SK-N-SH (cell line): ENCODE data around the gene ARL13A. TPM values are rescaled to one million over a fixed set of nuclear protein-coding genes. Genes with fewer than 3 reads are reported as not detected.

Experiments used
- CTCF ChIA-PET: fragments of 300-600, 350-600 bp; formaldehyde crosslinking; extraction: SDS; loops from one replicate; lab custom pipeline; 2021; lab: Yijun Ruan, JAX
- POLR2A ChIA-PET: fragments of 350-600 bp; sonication (Branson Sonifier 250); formaldehyde crosslinking; extraction: SDS; loops from one replicate; lab custom pipeline; 2020; ENCODE audit warnings: antibody characterized with exemption, inconsistent platforms; lab: Yijun Ruan, JAX
- DNase-seq: peaks from one replicate; pipeline ENCODE4 v3.0.0; 2012
- H2AFZ ChIP-seq: fragments of 200-600 bp; sonication (generic); 2 replicates; pipeline ENCODE4 v1.8.1; 2016; ENCODE audit warnings: antibody characterized with exemption, mild to moderate bottlenecking, low read depth
- H3F3A ChIP-seq: fragments of 200-600 bp; sonication (generic); replicated peaks from 2 replicates; pipeline ENCODE3; 2016; ENCODE audit warnings: antibody characterized with exemption, mild to moderate bottlenecking; ENCODE audit not compliant: insufficient read depth
- H3K27ac ChIP-seq, 2 experiments: fragments of 200-500 bp in 1 of 2; fragments of 200-600 bp in 1 of 2; sonication (Bioruptor generic) in 1 of 2; sonication (generic), shearing (Covaris generic) in 1 of 2; 2 replicates each; pipeline versions ENCODE4 v1.5.1 to v1.6.1; 2014 to 2016; ENCODE audit warnings: low read depth in 2 of 2, inconsistent platforms in 1 of 2, low read length in 1 of 2, mild to moderate bottlenecking in 1 of 2, mixed read lengths in 1 of 2
- H3K27me3 ChIP-seq: fragments of 200-600 bp; sonication (generic), shearing (Covaris generic); 2 replicates; pipeline ENCODE4 v1.6.1; 2016; ENCODE audit warnings: mixed run types; ENCODE audit not compliant: insufficient read depth
- H3K36me3 ChIP-seq, 2 experiments: fragments of 200-500 bp in 1 of 2; fragments of 200-600 bp in 1 of 2; sonication (Bioruptor generic) in 1 of 2; sonication (generic) in 1 of 2; replicated peaks in 1 of 2; 2 replicates each; pipeline versions ENCODE3 to v1.5.1; 2014 to 2016; ENCODE audit warnings: low read length in 1 of 2, mild to moderate bottlenecking in 1 of 2; ENCODE audit not compliant: insufficient read depth in 2 of 2, control insufficient read depth in 1 of 2
- H3K4me1 ChIP-seq, 2 experiments: fragments of 200-500 bp in 1 of 2; fragments of 200-600 bp in 1 of 2; sonication (Bioruptor generic) in 1 of 2; sonication (generic), shearing (Covaris generic) in 1 of 2; 2 replicates each; pipeline versions ENCODE4 v1.5.1 to v1.6.1; 2014 to 2016; ENCODE audit warnings: low read depth in 1 of 2, low read length in 1 of 2, mixed run types in 1 of 2; ENCODE audit not compliant: insufficient read depth in 2 of 2, control insufficient read depth in 1 of 2
- H3K4me2 ChIP-seq: fragments of 200-600 bp; sonication (generic), shearing (Covaris generic); 2 replicates; pipeline ENCODE4 v1.6.1; 2017; ENCODE audit warnings: mixed run types
- H3K4me3 ChIP-seq, 2 experiments: fragments of 200-500 bp in 1 of 2; fragments of 200-600 bp in 1 of 2; sonication (Bioruptor generic) in 1 of 2; sonication (generic), shearing (Covaris generic) in 1 of 2; 2 replicates each; pipeline versions ENCODE4 v1.5.1 to v1.8.1; 2014 to 2016; ENCODE audit warnings: low read depth in 2 of 2, inconsistent platforms in 1 of 2, low read length in 1 of 2, mild to moderate bottlenecking in 1 of 2, mixed read lengths in 1 of 2, moderate library complexity in 1 of 2
- H3K79me2 ChIP-seq: fragments of 200-600 bp; sonication (generic); 2 replicates; pipeline ENCODE4 v1.8.1; 2017; ENCODE audit warnings: mild to moderate bottlenecking; ENCODE audit not compliant: insufficient read depth
- H3K9ac ChIP-seq: fragments of 200-600 bp; sonication (generic); 2 replicates; pipeline ENCODE4 v1.6.1; 2017; ENCODE audit warnings: mixed run types
- H3K9me2 ChIP-seq: fragments of 200-600 bp; sonication (generic); 2 replicates; pipeline ENCODE4 v1.6.1; 2017; ENCODE audit warnings: mixed run types
- H3K9me3 ChIP-seq: fragments of 200-600 bp; sonication (generic); 2 replicates; pipeline ENCODE4 v1.6.1; 2017; ENCODE audit warnings: mixed run types, mild to moderate bottlenecking, moderate library complexity
- H4K20me1 ChIP-seq: fragments of 200-600 bp; sonication (generic); 2 replicates; pipeline ENCODE4 v1.6.1; 2017; ENCODE audit warnings: mild to moderate bottlenecking, mixed run types; ENCODE audit not compliant: insufficient read depth
- CHD2 ChIP-seq: fragments of 150-350 bp; IDR thresholded peaks from 2 replicates; pipeline ENCODE4 v1.6.1; 2018; ENCODE audit warnings: low read length; ENCODE audit not compliant: partially characterized antibody
- CTCF ChIP-seq: fragments of 200-600 bp; sonication (generic); IDR thresholded peaks from 2 replicates; pipeline ENCODE4 v1.6.1; 2017; ENCODE audit warnings: antibody characterized with exemption, mild to moderate bottlenecking, moderate library complexity
- EZH2phosphoT487 ChIP-seq: fragments of 200-600 bp; sonication (generic); IDR thresholded peaks from 2 replicates; pipeline ENCODE4 v1.6.1; 2017; ENCODE audit warnings: low read depth, mixed run types, mild to moderate bottlenecking, antibody characterized with exemption, moderate library complexity, borderline replicate concordance
- FOSL2 ChIP-seq: IDR thresholded peaks from 2 replicates; pipeline ENCODE4 v1.4.0; 2012; ENCODE audit warnings: low read depth, mild to moderate bottlenecking, moderate library complexity, borderline replicate concordance
- FOXJ3 ChIP-seq: sonication (generic); formaldehyde crosslinking; IDR thresholded peaks from 2 replicates; pipeline ENCODE4 v1.5.1; 2020; ENCODE audit warnings: mild to moderate bottlenecking, missing genetic modification reagents
- GATA2 ChIP-seq: sonication (generic); formaldehyde crosslinking; IDR thresholded peaks from 2 replicates; pipeline ENCODE4 v1.5.0; 2020; ENCODE audit warnings: mild to moderate bottlenecking, missing genetic modification reagents
- MXI1 ChIP-seq: IDR thresholded peaks from 2 replicates; pipeline ENCODE4 v1.6.1; 2012; ENCODE audit warnings: mild to moderate bottlenecking, low read depth, low read length, improper control_type of control experiment
- RAD21 ChIP-seq: IDR thresholded peaks from 2 replicates; pipeline ENCODE4 v1.6.1; 2012; ENCODE audit warnings: mild to moderate bottlenecking, low read length
- RFX5 ChIP-seq: IDR thresholded peaks from 2 replicates; pipeline ENCODE4 v1.6.1; 2012; ENCODE audit warnings: mild to moderate bottlenecking, improper control_type of control experiment, low read length
- RXRA ChIP-seq: IDR thresholded peaks from 2 replicates; pipeline ENCODE4 v1.4.0; 2012; ENCODE audit warnings: low read depth, mild to moderate bottlenecking, borderline replicate concordance
- SIN3A ChIP-seq: IDR thresholded peaks from 2 replicates; pipeline ENCODE4 v1.6.1; 2012; ENCODE audit warnings: low read depth, mild to moderate bottlenecking, low read length, moderate library complexity, borderline replicate concordance
- TAF1 ChIP-seq: IDR thresholded peaks from 2 replicates; pipeline ENCODE4 v1.6.1; 2012; ENCODE audit warnings: low read depth, mild to moderate bottlenecking, low read length, moderate library complexity, borderline replicate concordance
- TCF12 ChIP-seq: IDR thresholded peaks from 2 replicates; pipeline ENCODE4 v1.4.0; 2012
- YY1 ChIP-seq: IDR thresholded peaks from 2 replicates; pipeline ENCODE4 v1.4.0; 2012; ENCODE audit warnings: low read depth, mild to moderate bottlenecking
- WGBS: methylation state at CpG from one replicate; pipeline ENCODE4 v1.1.6; 2017; ENCODE audit warnings: low lambda C conversion rate; 5-methylcytosine and 5-hydroxymethylcytosine counted together
- polyA plus RNA-seq, 3 experiments: library from polyadenylated mRNA; depleted of rRNA; stranded (reverse); fragments of >200 nt; gene quantifications; 2 replicates each; pipeline ENCODE4 v1.2.3, GENCODE V29; 2012
- TF ChIP-seq, protein P1 (sequence below): IDR thresholded peaks from 2 replicates; pipeline ENCODE4 v1.4.0; 2012; ENCODE audit warnings: low read depth, borderline replicate concordance

The ARL13A gene
- polyA plus RNA-seq, 1 of the 3 experiments (the other 2 are of a cell fraction), result not detected

- no peaks in the 10 kb centered on the region for H3K27me3 ChIP-seq
- no peak for DNase-seq
- CTCF ChIA-PET, result no interaction called here
- H2AFZ ChIP-seq, result no peak overlapping the region
- TF ChIP-seq RXRA (no peak), CHD2 (no peak), FOSL2 (peak; percentile 25; the same call in 1 of the 2 replicates)
- TF ChIP-seq, protein P1, sequence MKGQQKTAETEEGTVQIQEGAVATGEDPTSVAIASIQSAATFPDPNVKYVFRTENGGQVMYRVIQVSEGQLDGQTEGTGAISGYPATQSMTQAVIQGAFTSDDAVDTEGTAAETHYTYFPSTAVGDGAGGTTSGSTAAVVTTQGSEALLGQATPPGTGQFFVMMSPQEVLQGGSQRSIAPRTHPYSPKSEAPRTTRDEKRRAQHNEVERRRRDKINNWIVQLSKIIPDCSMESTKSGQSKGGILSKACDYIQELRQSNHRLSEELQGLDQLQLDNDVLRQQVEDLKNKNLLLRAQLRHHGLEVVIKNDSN, result no peak
- H3K4me3 ChIP-seq, result no peak overlapping the region
- peak overlapping the region in 1 of 2 experiments; percentile 56; a peak in 2 of 4 replicates for H3K27ac ChIP-seq
- no peaks in the 10 kb centered on the region for H3K79me2 ChIP-seq
- no peaks in the 10 kb centered on the region for H3F3A ChIP-seq
- H3K4me1 ChIP-seq, result no peaks in the 10 kb centered on the region
- no peak overlapping the region for H3K9ac ChIP-seq
- no peaks in the 10 kb centered on the region for H3K36me3 ChIP-seq
- POLR2A ChIA-PET, result no interaction called here
- H4K20me1 ChIP-seq, result no peaks in the 10 kb centered on the region
- no peak overlapping the region for H3K4me2 ChIP-seq
- H3K9me2 ChIP-seq, result no peaks in the 10 kb centered on the region
- H3K9me3 ChIP-seq, result no peaks in the 10 kb centered on the region
These were observed 55.6 kb downstream of the ARL13A start for GRCh38 chrX:101025126-101025525.

- H3K4me2 ChIP-seq, result no peak overlapping the region
- no peaks in the 10 kb centered on the region for H3K79me2 ChIP-seq
- H3K36me3 ChIP-seq, result no peaks in the 10 kb centered on the region
- H4K20me1 ChIP-seq, result no peaks in the 10 kb centered on the region
- no peaks in the 10 kb centered on the region for H3K9me2 ChIP-seq
- no peak for TF ChIP-seq FOXJ3 (CRISPR knock-in tag)
- TF ChIP-seq GATA2 (CRISPR knock-in tag), result no peak
- TF ChIP-seq MXI1, result no peak
- TF ChIP-seq, protein P1, result no peak
- TF ChIP-seq TAF1, result no peak
- TF ChIP-seq, all 33 proteins: peak for 0
- Histone ChIP-seq H3F3A (no peaks in the 10 kb centered on the region), H2AFZ (no peak overlapping the region), H3K4me3 (no peak overlapping the region), H3K4me1 (no peaks in the 10 kb centered on the region), H3K27ac (no peak overlapping the region), H3K27me3 (no peaks in the 10 kb centered on the region), H3K9me3 (no peaks in the 10 kb centered on the region), H3K9ac (no peak overlapping the region)
- POLR2A ChIA-PET, result no interaction called here
- no peak for DNase-seq
- 65% methylated on average over 1 of the region's 1 CpG for WGBS
- CTCF ChIA-PET, result no interaction called here
These were observed 59.1 kb downstream of the ARL13A start for GRCh38 chrX:101028562-101028961.

- Histone ChIP-seq H3K9ac (no peak overlapping the region), H3K36me3 (no peaks in the 10 kb centered on the region), H3K4me3 (no peak overlapping the region), H3K9me3 (no peaks in the 10 kb centered on the region), H2AFZ (no peak overlapping the region), H3K4me1 (no peaks in the 10 kb centered on the region), H3K27me3 (no peaks in the 10 kb centered on the region; the same call in 1 of the 2 replicates), H3K9me2 (no peaks in the 10 kb centered on the region), H3F3A (no peaks in the 10 kb centered on the region), H3K4me2 (no peak overlapping the region), H3K79me2 (no peaks in the 10 kb centered on the region), H3K27ac (no peak overlapping the region), H4K20me1 (no peaks in the 10 kb centered on the region)
- TF ChIP-seq SIN3A, result no peak
- TF ChIP-seq, protein P1, result no peak
- no peak for TF ChIP-seq TCF12
- TF ChIP-seq CTCF, result no peak
- no peak for TF ChIP-seq RAD21
- no peak for TF ChIP-seq RFX5
- no peak for TF ChIP-seq EZH2phosphoT487
- no peak for TF ChIP-seq YY1
- CTCF ChIA-PET, result no interaction called here
- no peak for DNase-seq
- WGBS, result 80% methylated on average over 1 of the region's 1 CpG
- POLR2A ChIA-PET, result no interaction called here
These were observed 60.2 kb downstream of the ARL13A start for GRCh38 chrX:101029665-101030064.
